NB4 (cell line): ENCODE data around the gene TYRP1.

Source experiments
- DNase-seq: peaks from one replicate; pipeline ENCODE4 v3.0.0; 2010; ENCODE audit warnings: low read depth
- H3K4me3 ChIP-seq: one replicate; pipeline ENCODE4 v1.5.1; 2011; ENCODE audit warnings: mild to moderate bottlenecking, low read depth, low read length, moderate library complexity
- MYC ChIP-seq: IDR thresholded peaks from 2 replicates; pipeline ENCODE4 v1.6.1; 2011; ENCODE audit warnings: low read depth, low read length
- POLR2A ChIP-seq: IDR thresholded peaks from 2 replicates; pipeline ENCODE4 v1.6.1; 2011; ENCODE audit warnings: mild to moderate bottlenecking; ENCODE audit not compliant: insufficient read length; ENCODE audit errors: extremely low read depth
- TF ChIP-seq, protein P1 (sequence below): IDR thresholded peaks from 2 replicates; pipeline ENCODE4 v1.6.1; 2011; ENCODE audit warnings: low read depth, low read length
- TF ChIP-seq, protein P2 (sequence below): IDR thresholded peaks from one replicate; pipeline ENCODE4 v1.5.1; 2012; ENCODE audit warnings: low read depth, low read length

Gene TYRP1

DNA sequence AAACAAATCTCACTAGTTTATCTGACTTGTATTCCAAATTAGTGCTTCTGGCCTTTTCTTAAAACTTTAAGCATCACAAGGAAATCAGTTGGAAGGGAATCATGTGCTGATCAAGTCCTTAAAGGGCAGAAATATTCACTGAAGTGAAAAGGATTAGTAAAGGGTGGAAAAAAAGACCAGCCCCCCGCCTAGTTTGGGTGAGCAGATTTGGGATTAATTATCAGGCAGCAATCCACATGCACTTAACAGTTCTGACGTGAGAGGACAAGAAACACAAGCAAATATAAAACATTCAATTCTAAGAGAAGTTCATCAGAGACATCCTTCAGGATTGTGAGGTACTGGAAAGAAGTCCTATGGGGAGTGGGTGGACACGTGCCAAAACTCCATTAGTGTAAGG is at the start of gene TYRP1:
TYRP1 (plus strand) TSS at position 245 of the 400 bp plus-strand sequence. CDS start 612 bp downstream, outside the sequence.
- no peak within 1 kb of the TSS for H3K4me3 ChIP-seq
- DNase-seq, result no peak
- TF ChIP-seq MYC, result no peak

DNA sequence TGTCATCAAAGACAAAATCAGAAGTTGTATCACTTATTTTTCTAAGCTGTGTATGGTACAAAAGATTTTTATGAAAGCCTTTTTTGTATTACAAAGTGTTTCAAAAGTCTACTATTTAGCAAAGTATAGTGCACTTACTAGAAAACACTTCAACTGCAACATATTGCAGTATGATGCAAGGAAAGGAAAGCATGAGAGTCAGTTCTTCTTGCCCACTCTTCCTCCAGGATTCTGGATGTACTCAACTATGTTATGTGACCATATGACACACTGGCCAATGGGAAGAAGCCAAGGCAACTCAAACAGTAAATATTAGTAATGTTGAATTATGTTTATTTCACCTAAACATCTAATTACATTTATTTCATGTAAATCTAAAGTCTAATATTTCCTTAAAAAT is 49.5 kb upstream of the TYRP1 start:
- H3K4me3 ChIP-seq, result no peak overlapping the region
- TF ChIP-seq, protein P1, sequence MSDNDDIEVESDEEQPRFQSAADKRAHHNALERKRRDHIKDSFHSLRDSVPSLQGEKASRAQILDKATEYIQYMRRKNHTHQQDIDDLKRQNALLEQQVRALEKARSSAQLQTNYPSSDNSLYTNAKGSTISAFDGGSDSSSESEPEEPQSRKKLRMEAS, result no peak
- TF ChIP-seq MYC (no peak), POLR2A (no peak)
- TF ChIP-seq, protein P2, sequence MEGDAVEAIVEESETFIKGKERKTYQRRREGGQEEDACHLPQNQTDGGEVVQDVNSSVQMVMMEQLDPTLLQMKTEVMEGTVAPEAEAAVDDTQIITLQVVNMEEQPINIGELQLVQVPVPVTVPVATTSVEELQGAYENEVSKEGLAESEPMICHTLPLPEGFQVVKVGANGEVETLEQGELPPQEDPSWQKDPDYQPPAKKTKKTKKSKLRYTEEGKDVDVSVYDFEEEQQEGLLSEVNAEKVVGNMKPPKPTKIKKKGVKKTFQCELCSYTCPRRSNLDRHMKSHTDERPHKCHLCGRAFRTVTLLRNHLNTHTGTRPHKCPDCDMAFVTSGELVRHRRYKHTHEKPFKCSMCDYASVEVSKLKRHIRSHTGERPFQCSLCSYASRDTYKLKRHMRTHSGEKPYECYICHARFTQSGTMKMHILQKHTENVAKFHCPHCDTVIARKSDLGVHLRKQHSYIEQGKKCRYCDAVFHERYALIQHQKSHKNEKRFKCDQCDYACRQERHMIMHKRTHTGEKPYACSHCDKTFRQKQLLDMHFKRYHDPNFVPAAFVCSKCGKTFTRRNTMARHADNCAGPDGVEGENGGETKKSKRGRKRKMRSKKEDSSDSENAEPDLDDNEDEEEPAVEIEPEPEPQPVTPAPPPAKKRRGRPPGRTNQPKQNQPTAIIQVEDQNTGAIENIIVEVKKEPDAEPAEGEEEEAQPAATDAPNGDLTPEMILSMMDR, result no peak
- DNase-seq, result no peak

DNA sequence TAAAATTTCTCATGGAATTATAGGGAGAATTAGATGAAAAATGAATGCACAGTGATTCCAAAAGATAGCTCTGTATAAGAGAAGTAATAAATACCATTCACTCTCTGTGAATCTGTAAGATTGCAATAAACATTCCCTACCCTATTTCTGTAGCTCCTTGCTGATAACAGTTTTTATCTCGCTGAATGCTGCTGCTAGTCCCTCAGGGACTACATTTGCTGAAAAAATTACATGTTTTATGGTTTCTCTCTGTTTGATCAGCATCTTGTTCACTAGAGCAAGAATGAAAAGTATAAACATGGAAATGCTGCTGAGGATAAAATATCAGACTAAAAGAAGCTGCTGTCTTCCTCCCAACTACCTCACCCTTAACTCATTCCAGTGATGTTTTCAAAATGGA is 44.3 kb upstream of the TYRP1 start:
- TF ChIP-seq POLR2A (no peak), MYC (no peak)
- TF ChIP-seq, protein P2, result no peak
- TF ChIP-seq, protein P1, result no peak
- H3K4me3 ChIP-seq, result no peak overlapping the region
- no peak for DNase-seq

DNA sequence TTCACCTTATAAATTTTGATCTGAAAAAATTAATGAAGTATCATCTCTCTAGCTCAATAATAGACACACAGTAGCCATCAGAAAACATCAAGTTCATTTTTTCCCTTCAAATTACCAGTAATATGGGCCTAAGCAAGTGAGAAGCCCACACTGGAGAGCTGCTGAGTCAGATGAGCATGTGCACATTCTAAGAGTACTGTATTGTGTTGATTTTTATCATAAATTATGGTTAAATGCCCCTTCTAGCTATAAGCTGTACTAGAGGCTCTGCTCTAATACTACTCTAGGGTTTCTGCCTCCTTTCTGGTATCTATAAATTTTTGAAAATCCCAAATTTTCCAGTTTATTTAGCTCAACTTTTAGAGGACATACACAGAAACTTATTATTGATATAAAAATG is 42.1 kb upstream of the TYRP1 start:
- TF ChIP-seq, protein P1, result no peak
- TF ChIP-seq POLR2A (no peak), MYC (no peak)
- TF ChIP-seq, protein P2, result no peak
- no peak overlapping the region for H3K4me3 ChIP-seq
- no peak for DNase-seq

GRCh38 chr9:12652973-12653372 is 40.2 kb upstream of the TYRP1 start:
- no peak overlapping the region for H3K4me3 ChIP-seq
- TF ChIP-seq MYC (no peak), POLR2A (no peak)
- TF ChIP-seq, protein P2, result no peak
- TF ChIP-seq, protein P1, result no peak
- no peak for DNase-seq

GRCh38 chr9:12656803-12657202 is 36.4 kb upstream of the TYRP1 start:
- no peak for DNase-seq
- TF ChIP-seq, protein P1, result no peak
- no peak for TF ChIP-seq POLR2A
- TF ChIP-seq, protein P2, result no peak
- no peak for TF ChIP-seq MYC
- no peak overlapping the region for H3K4me3 ChIP-seq
